GM23338 (cell line): ENCODE results near the gene DFFA. TPM values are rescaled to one million over a fixed set of nuclear protein-coding genes. Genes with fewer than 3 reads are reported as not detected.
"Not testable (repeated sequence)": the region's sequence is repeated elsewhere in the genome, so short reads cannot be mapped to it uniquely, and the experiment has no call there.

ENCODE experiments used
- ATAC-seq: fragments of 200-7000 bp; cut with Tn5 transposase; 3 replicates; pipeline ENCODE4 v1.9.1; 2020
- DNase-seq: peaks from one replicate; pipeline ENCODE4 v3.0.0-alpha.2; 2015; ENCODE audit warnings: low spot score
- H2AFZ ChIP-seq: fragments of 200-600 bp; sonication (generic); 2 replicates; pipeline ENCODE4 v1.8.0; 2016; ENCODE audit warnings: antibody characterized with exemption, mild to moderate bottlenecking, moderate library complexity
- H3F3A ChIP-seq: fragments of 200-600 bp; sonication (generic); replicated peaks from 2 replicates; pipeline ENCODE4 v1.8.0; 2017; ENCODE audit warnings: antibody characterized with exemption, mixed run types, low read depth
- H3K27ac ChIP-seq: fragments of 200-600 bp; sonication (generic); 2 replicates; pipeline ENCODE4 v1.6.1; 2016; ENCODE audit warnings: low read depth
- H3K27me3 ChIP-seq: fragments of 200-600 bp; sonication (generic); 2 replicates; pipeline ENCODE4 v1.8.0; 2016; ENCODE audit warnings: mild to moderate bottlenecking, mixed run types, moderate library complexity; ENCODE audit not compliant: insufficient read depth
- H3K36me3 ChIP-seq: fragments of 200-600 bp; sonication (generic); 2 replicates; pipeline ENCODE4 v1.8.0; 2016; ENCODE audit warnings: mild to moderate bottlenecking; ENCODE audit not compliant: insufficient read depth
- H3K4me1 ChIP-seq: fragments of 200-600 bp; sonication (generic); 2 replicates; pipeline ENCODE4 v1.8.0; 2016; ENCODE audit warnings: mild to moderate bottlenecking, moderate library complexity; ENCODE audit not compliant: insufficient read depth
- H3K4me2 ChIP-seq: fragments of 200-600 bp; sonication (generic); 2 replicates; pipeline ENCODE4 v1.7.1; 2017; ENCODE audit warnings: mixed run types
- H3K4me3 ChIP-seq: fragments of 200-600 bp; sonication (generic); 2 replicates; pipeline ENCODE4 v1.6.1; 2016; ENCODE audit warnings: mixed run types
- H3K79me2 ChIP-seq: fragments of 200-600 bp; sonication (generic); replicated peaks from 2 replicates; pipeline ENCODE4 v1.8.0; 2017; ENCODE audit warnings: mild to moderate bottlenecking; ENCODE audit not compliant: insufficient read depth
- H3K9me2 ChIP-seq: fragments of 200-600 bp; sonication (generic); 2 replicates; pipeline ENCODE4 v1.8.0; 2017; ENCODE audit not compliant: insufficient read depth
- H4K20me1 ChIP-seq: fragments of 200-600 bp; sonication (generic); replicated peaks from 2 replicates; pipeline ENCODE4 v1.8.0; 2017; ENCODE audit warnings: mild to moderate bottlenecking; ENCODE audit not compliant: insufficient read depth
- H3K27ac Mint-ChIP-seq: 2 replicates; pipeline ENCODE4 v1.8.0; 2020; ENCODE audit warnings: inconsistent platforms, mild to moderate bottlenecking, moderate library complexity, mixed read lengths
- H3K27me3 Mint-ChIP-seq: 3 replicates; pipeline ENCODE4 v1.8.0; 2022; ENCODE audit warnings: low read depth, mild to moderate bottlenecking, moderate library complexity, mixed read lengths, inconsistent platforms; ENCODE audit not compliant: insufficient read depth, poor library complexity
- H3K36me3 Mint-ChIP-seq: 3 replicates; pipeline ENCODE4 v1.8.0; 2021; ENCODE audit warnings: low read depth, mild to moderate bottlenecking, inconsistent platforms, moderate library complexity, mixed read lengths
- H3K4me1 Mint-ChIP-seq: 3 replicates; pipeline ENCODE4 v1.8.0; 2020; ENCODE audit warnings: mild to moderate bottlenecking, inconsistent platforms, mixed read lengths
- H3K4me3 Mint-ChIP-seq: 3 replicates; pipeline ENCODE4 v1.8.0; 2021; ENCODE audit warnings: moderate library complexity, mild to moderate bottlenecking, inconsistent platforms, mixed read lengths
- H3K9me3 Mint-ChIP-seq: 3 replicates; pipeline ENCODE4 v1.8.0; 2020; ENCODE audit warnings: moderate library complexity, mild to moderate bottlenecking, inconsistent platforms, mixed read lengths
- CREB1 ChIP-seq: fragments of 250-450 bp; sonication (Bioruptor Pico); IDR thresholded peaks from 2 replicates; pipeline ENCODE4 v1.5.0; 2020; ENCODE audit warnings: low read depth, mild to moderate bottlenecking, moderate library complexity
- ETS1 ChIP-seq: IDR thresholded peaks from 2 replicates; pipeline ENCODE4 v1.6.1; 2016; ENCODE audit warnings: antibody characterized with exemption
- EZH2 ChIP-seq: fragments of 200-600 bp; sonication (generic); IDR thresholded peaks from one replicate; pipeline ENCODE4 v1.8.0; 2017; ENCODE audit warnings: antibody characterized with exemption, mild to moderate bottlenecking, low read depth; ENCODE audit not compliant: unreplicated experiment
- EZH2phosphoT487 ChIP-seq: fragments of 200-600 bp; sonication (generic); IDR thresholded peaks from one replicate; pipeline ENCODE4 v1.8.1; 2018; ENCODE audit warnings: antibody characterized with exemption; ENCODE audit not compliant: unreplicated experiment
- POLR2AphosphoS5 ChIP-seq: IDR thresholded peaks from 2 replicates; pipeline ENCODE4 v1.6.1; 2016; ENCODE audit warnings: antibody characterized with exemption, low read depth
- REST ChIP-seq: IDR thresholded peaks from one replicate; pipeline ENCODE4 v1.6.1; 2018; ENCODE audit warnings: antibody characterized with exemption; ENCODE audit not compliant: unreplicated experiment
- STAT1 ChIP-seq: IDR thresholded peaks from one replicate; pipeline ENCODE4 v1.6.1; 2016; ENCODE audit warnings: antibody characterized with exemption; ENCODE audit not compliant: unreplicated experiment
- ZNF114 ChIP-seq: fragments of 250-450 bp; sonication (Bioruptor Pico); IDR thresholded peaks from 2 replicates; pipeline ENCODE4 v1.5.0; 2020; ENCODE audit warnings: mild to moderate bottlenecking, moderate library complexity
- ZNF331 ChIP-seq: fragments of 250-450 bp; sonication (Bioruptor Pico); IDR thresholded peaks from 2 replicates; pipeline ENCODE4 v1.5.0; 2020; ENCODE audit warnings: low read depth, mild to moderate bottlenecking, moderate library complexity
- polyA plus RNA-seq: library from polyadenylated mRNA; unstranded; fragments of >200 nt; fragmentation: Nextera tagmentation; extraction: Ambion mirVana; gene quantifications from 2 replicates; pipeline ENCODE4 v1.2.1, GENCODE V29; 2016
- total RNA-seq: library from RNA; depleted of rRNA; stranded (reverse); fragments of >200 nt; shearing (Covaris generic); gene quantifications from 2 replicates; pipeline ENCODE4 v1.2.3, GENCODE V29; 2014

DFFA gene
- total and polyA plus RNA-seq, 2 experiments from 2014 or later, result 65.2 to 82.0 TPM

GRCh38 chr1:10418741-10419140 is 53.6 kb downstream of the DFFA start:
- not testable (repeated sequence) for H3K9me2 ChIP-seq, H3K9me3 Mint-ChIP-seq, H3K27me3 Mint-ChIP-seq, H3K4me1 ChIP-seq, H3K4me3 ChIP-seq, H3K27me3 ChIP-seq, H3K4me1 Mint-ChIP-seq, H3K4me3 Mint-ChIP-seq, H3K79me2 ChIP-seq, ATAC-seq, H3K27ac ChIP-seq, DNase-seq, H3K27ac Mint-ChIP-seq, H3K4me2 ChIP-seq, H2AFZ ChIP-seq
- peaks cover 67% of the 10 kb centered on the region for H3K36me3 ChIP-seq
- peaks cover 27% of the 10 kb centered on the region for H3F3A ChIP-seq
- peaks cover 75% of the 10 kb centered on the region for H3K36me3 Mint-ChIP-seq
- H4K20me1 ChIP-seq, result peaks cover 21% of the 10 kb centered on the region

GRCh38 chr1:10415967-10416366 is 56.4 kb downstream of the DFFA start:
- not testable (repeated sequence) for H3K9me2 ChIP-seq, H3K4me1 Mint-ChIP-seq, H3K27me3 ChIP-seq, H3K4me1 ChIP-seq, H3K27me3 Mint-ChIP-seq, H3K9me3 Mint-ChIP-seq, H2AFZ ChIP-seq, ATAC-seq, H3K4me3 Mint-ChIP-seq, H3K79me2 ChIP-seq, DNase-seq, H3K4me2 ChIP-seq, H3K4me3 ChIP-seq
- Mint-ChIP-seq H3K27ac (peak overlapping the region; percentile 92; the same call in 1 of the 2 replicates), H3K36me3 (peaks cover 95% of the 10 kb centered on the region)
- peak overlapping the region; percentile 74 for H3K27ac ChIP-seq
- peaks cover 92% of the 10 kb centered on the region for H3K36me3 ChIP-seq
- H4K20me1 ChIP-seq, result peaks cover 28% of the 10 kb centered on the region
- H3F3A ChIP-seq, result peaks cover 42% of the 10 kb centered on the region

- H4K20me1 ChIP-seq, result peaks cover 28% of the 10 kb centered on the region
- TF ChIP-seq CREB1 (no peak), ZNF114 (CRISPR knock-in tag) (no peak), EZH2 (no peak), REST (no peak), ZNF331 (CRISPR knock-in tag) (no peak), STAT1 (no peak), EZH2phosphoT487 (no peak), POLR2AphosphoS5 (no peak), ETS1 (no peak)
- Mint-ChIP-seq H3K4me3 (no peak overlapping the region), H3K27me3 (peaks cover 4% of the 10 kb centered on the region), H3K4me1 (peaks cover 6% of the 10 kb centered on the region; the same call in 2 of the 3 replicates), H3K27ac (peak overlapping the region; percentile 93), H3K9me3 (no peaks in the 10 kb centered on the region; the same call in 2 of the 3 replicates), H3K36me3 (peaks cover 94% of the 10 kb centered on the region)
- H3K27ac ChIP-seq, result peak overlapping the region; percentile 74
- no peak overlapping the region for H3K4me2 ChIP-seq
- H3F3A ChIP-seq, result peaks cover 40% of the 10 kb centered on the region
- H3K36me3 ChIP-seq, result peaks cover 90% of the 10 kb centered on the region
- DNase-seq (peak; percentile 21), ATAC-seq (no peak; the same call in 1 of the 3 replicates)
- no peaks in the 10 kb centered on the region for H3K4me1 ChIP-seq
- no peaks in the 10 kb centered on the region for H3K9me2 ChIP-seq
- H2AFZ ChIP-seq, result no peak overlapping the region
- H3K79me2 ChIP-seq, result peaks cover 1% of the 10 kb centered on the region; the same call in 1 of the 2 replicates
- H3K27me3 ChIP-seq, result no peaks in the 10 kb centered on the region
- H3K4me3 ChIP-seq, result no peak overlapping the region
Observed at GRCh38 chr1:10415211-10415930, 57.0 kb downstream of the DFFA start.
